ENCODE measurements around the gene HFE.

The HFE gene

GRCh38 chr6:26054781-26055718, 32.2 kb upstream of the HFE start (continued):
- TF ChIP-seq AEBP2 (tag by site-specific recombination; IDR thresholded peaks at IDR 0.05; ENCODE audit: borderline replicate concordance) (no peak), ZEB2 (tag by site-specific recombination; IDR thresholded peaks at IDR 0.05) (0 out of 2 replicates have a peak, but pooled peaks have one; percentile 57), ZNF600 (tag by site-specific recombination; IDR thresholded peaks at IDR 0.05) (peak; percentile 25; the same call in 1 of the 2 replicates), ZNF169 (tag by site-specific recombination; IDR thresholded peaks at IDR 0.05) (no peak), ZNF2 (tag by site-specific recombination; IDR thresholded peaks at IDR 0.05) (no peak), ZFHX2 (tag by site-specific recombination; conservative IDR thresholded peaks at IDR 0.05) (no peak), ZNF521 (tag by site-specific recombination; IDR thresholded peaks at IDR 0.05) (no peak), BCL6B (tag by site-specific recombination; IDR thresholded peaks at IDR 0.05) (no peak), SP7 (tag by site-specific recombination; IDR thresholded peaks at IDR 0.05) (peak; percentile 42; the same call in 1 of the 2 replicates), ZNF404 (tag by site-specific recombination; IDR thresholded peaks at IDR 0.05) (no peak), ZNF248 (tag by site-specific recombination; IDR thresholded peaks at IDR 0.05) (no peak), ZNF239 (tag by site-specific recombination; IDR thresholded peaks at IDR 0.05) (no peak), ZNF155 (tag by site-specific recombination; IDR thresholded peaks at IDR 0.05) (no peak), ZNF433 (tag by site-specific recombination; IDR thresholded peaks at IDR 0.05; ENCODE audit: low read depth) (no peak), ZNF335 (tag by site-specific recombination; conservative IDR thresholded peaks at IDR 0.05) (peak; percentile 62), ZBTB26 (tag by site-specific recombination; optimal IDR thresholded peaks at IDR 0.05) (no peak), RBAK (tag by site-specific recombination; IDR thresholded peaks at IDR 0.05) (no peak), ZFP41 (tag by site-specific recombination; IDR thresholded peaks at IDR 0.05; ENCODE audit: borderline replicate concordance) (no peak), ZNF280D (tag by site-specific recombination; IDR thresholded peaks at IDR 0.05) (no peak), ZNF266 (tag by site-specific recombination; IDR thresholded peaks at IDR 0.05; ENCODE audit: low read depth) (no peak), ZNF639 (tag by site-specific recombination; IDR thresholded peaks at IDR 0.05) (0 out of 2 replicates have a peak, but pooled peaks have one; percentile 12), ZSCAN30 (tag by site-specific recombination; IDR thresholded peaks at IDR 0.05) (no peak), ZNF394 (tag by site-specific recombination; IDR thresholded peaks at IDR 0.05; ENCODE audit: borderline replicate concordance) (no peak), ZNF37A (tag by site-specific recombination; IDR thresholded peaks at IDR 0.05) (no peak), IKZF3 (tag by site-specific recombination; IDR thresholded peaks at IDR 0.05) (no peak; the same call in 1 of the 2 replicates), ZNF555 (tag by site-specific recombination; conservative IDR thresholded peaks at IDR 0.05) (no peak), KLF1 (tag by site-specific recombination; IDR thresholded peaks at IDR 0.05) (no peak)
